Measurements from ENCODE around the gene SYF2. TPM values are rescaled to one million over a fixed set of nuclear protein-coding genes. Genes with fewer than 3 reads are reported as not detected.
"Not testable (repeated sequence)": the region's sequence is repeated elsewhere in the genome, so short reads cannot be mapped to it uniquely, and the experiment has no call there.

Gene SYF2
- polyA plus RNA-seq (ENCODE audit: insufficient read length), result 98.0 TPM
- long read RNA-seq, donor 1, transcript SYF2-201 (7 exons, 1,345 nt), result major isoform, 29 of 76 reads
- long read RNA-seq, donor 1, partial matches to known transcripts, result 45 of 76 reads
- long read RNA-seq, donor 1, other reads (novel, unspliced or antisense), result 0 of 76 reads
- long read RNA-seq, donor 2, transcript SYF2-201 (7 exons, 1,345 nt), result major isoform, 35 of 107 reads
- long read RNA-seq, donor 2, transcript SYF2-203 (2 exons, 438 nt), result minor isoform, 5 of 107 reads
- long read RNA-seq, donor 2, partial matches to known transcripts, result 67 of 107 reads
- long read RNA-seq, donor 2, other reads (novel, unspliced or antisense), result 0 of 107 reads
- long read RNA-seq, donor 3, transcript SYF2-201 (7 exons, 1,345 nt), result major isoform, 42 of 90 reads
- long read RNA-seq, donor 3, partial matches to known transcripts, result 44 of 90 reads
- long read RNA-seq, donor 3, other reads (novel, unspliced or antisense), result 0 of 90 reads
- long read RNA-seq, donor 4, partial matches to known transcripts, result 6 of 8 reads
- long read RNA-seq, donor 4, other reads (novel, unspliced or antisense), result 0 of 8 reads
- long read RNA-seq, donor 5, transcript SYF2-201 (7 exons, 1,345 nt), result major isoform, 115 of 193 reads
- long read RNA-seq, donor 5, partial matches to known transcripts, result 70 of 193 reads
- long read RNA-seq, donor 5, other reads (novel, unspliced or antisense), result 0 of 193 reads
- long read RNA-seq, donor 6, transcript SYF2-201 (7 exons, 1,345 nt), result major isoform, 38 of 112 reads
- long read RNA-seq, donor 6, partial matches to known transcripts, result 69 of 112 reads
- long read RNA-seq, donor 6, other reads (novel, unspliced or antisense), result 0 of 112 reads
- long read RNA-seq, donor 7, transcript SYF2-201 (7 exons, 1,345 nt), result major isoform, 55 of 141 reads
- long read RNA-seq, donor 7, partial matches to known transcripts, result 81 of 141 reads
- long read RNA-seq, donor 7, other reads (novel, unspliced or antisense), result 0 of 141 reads
- long read RNA-seq, donor 8, transcript SYF2-201 (7 exons, 1,345 nt), result major isoform, 14 of 41 reads
- long read RNA-seq, donor 8, partial matches to known transcripts, result 24 of 41 reads
- long read RNA-seq, donor 8, other reads (novel, unspliced or antisense), result 0 of 41 reads

- DNase-seq, result peak; percentile 96
Measured at GRCh38 chr1:25232027-25232865, at the start of gene SYF2. Gene SYF2 (minus strand): TSS chr1:25232502. CDS start chr1:25232467, 35 bp downstream.

DNA sequence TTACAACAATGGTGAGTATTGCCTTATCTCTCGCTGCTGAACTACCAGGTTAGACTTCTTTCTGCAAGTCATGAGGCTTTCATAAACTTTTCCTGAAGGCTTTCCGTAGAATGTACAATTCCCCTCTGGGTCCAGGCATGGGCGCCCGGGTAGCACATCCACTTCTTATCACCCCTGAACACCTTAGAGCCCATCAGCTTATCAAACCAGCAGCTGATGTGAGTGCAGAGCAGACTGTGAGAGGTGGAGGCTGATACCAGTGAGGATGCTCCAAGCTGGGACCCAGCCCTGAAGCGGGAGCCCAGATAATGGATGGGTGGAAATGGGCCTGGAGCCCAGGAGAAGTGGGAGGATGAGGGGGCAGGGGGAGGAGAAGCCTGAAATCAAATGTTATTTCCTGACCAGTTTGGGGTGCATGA is 47.4 kb upstream of the SYF2 start:
- not testable (repeated sequence) for DNase-seq

- not testable (repeated sequence) for DNase-seq
Measured at GRCh38 chr1:25278790-25279189, 46.5 kb upstream of the SYF2 start.

GRCh38 chr1:25278358-25278757 is 46.1 kb upstream of the SYF2 start:
- DNase-seq, result not testable (repeated sequence)

- DNase-seq, result not testable (repeated sequence)
Measured at GRCh38 chr1:25277295-25277694, 45.0 kb upstream of the SYF2 start.

- DNase-seq, result not testable (repeated sequence)
Measured at GRCh38 chr1:25275648-25276047, 43.3 kb upstream of the SYF2 start.

GRCh38 chr1:25272238-25272637 is 39.9 kb upstream of the SYF2 start, which contains the start of gene RHD:
Gene RHD (plus strand): TSS chr1:25272509. CDS start chr1:25272548, 39 bp downstream.
- not testable (repeated sequence) for DNase-seq

GRCh38 chr1:25268143-25268760 is 36.0 kb upstream of the SYF2 start:
- not testable (repeated sequence) for DNase-seq

DNA sequence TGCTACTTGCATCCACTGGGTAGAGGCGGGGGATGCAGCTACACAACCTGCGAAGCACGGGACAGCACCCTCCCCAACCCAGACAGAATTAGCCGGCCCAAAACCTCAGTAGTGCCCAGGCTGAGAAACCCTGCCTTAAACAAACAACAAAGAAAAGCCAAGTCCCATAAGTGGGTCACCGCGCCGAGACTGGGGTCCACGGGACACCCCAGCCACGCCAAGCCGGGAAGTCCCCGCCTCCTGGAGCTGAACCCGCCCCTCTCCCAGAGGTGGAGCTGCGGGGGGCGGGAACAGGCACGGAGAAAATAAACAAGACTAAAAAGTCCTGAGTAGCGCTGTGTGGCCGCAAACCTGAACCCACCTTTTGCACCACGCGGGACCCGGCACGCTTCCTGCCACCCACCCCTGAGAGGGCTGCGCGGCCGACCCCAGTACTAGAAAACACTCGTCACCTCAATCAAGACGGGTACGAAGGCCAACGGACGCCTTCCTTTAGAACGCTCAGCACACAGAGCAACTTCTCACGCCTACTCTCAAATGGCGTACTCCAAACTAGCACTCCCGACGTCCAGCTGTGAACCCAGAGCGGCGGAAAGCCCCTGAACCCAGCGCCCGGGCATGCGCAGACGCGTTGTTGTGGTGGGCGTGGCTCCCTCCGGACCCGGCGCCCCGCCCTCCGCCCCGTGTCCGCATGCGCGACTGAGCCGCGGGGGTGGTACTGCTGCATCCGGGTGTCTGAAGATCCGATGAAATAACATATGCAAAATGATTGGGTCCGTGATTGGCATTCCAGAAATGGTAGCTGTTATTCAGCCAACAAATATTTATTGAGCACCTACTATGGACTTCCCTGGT is 35.2 kb upstream of the SYF2 start:
- DNase-seq, result not testable (repeated sequence)

DNA sequence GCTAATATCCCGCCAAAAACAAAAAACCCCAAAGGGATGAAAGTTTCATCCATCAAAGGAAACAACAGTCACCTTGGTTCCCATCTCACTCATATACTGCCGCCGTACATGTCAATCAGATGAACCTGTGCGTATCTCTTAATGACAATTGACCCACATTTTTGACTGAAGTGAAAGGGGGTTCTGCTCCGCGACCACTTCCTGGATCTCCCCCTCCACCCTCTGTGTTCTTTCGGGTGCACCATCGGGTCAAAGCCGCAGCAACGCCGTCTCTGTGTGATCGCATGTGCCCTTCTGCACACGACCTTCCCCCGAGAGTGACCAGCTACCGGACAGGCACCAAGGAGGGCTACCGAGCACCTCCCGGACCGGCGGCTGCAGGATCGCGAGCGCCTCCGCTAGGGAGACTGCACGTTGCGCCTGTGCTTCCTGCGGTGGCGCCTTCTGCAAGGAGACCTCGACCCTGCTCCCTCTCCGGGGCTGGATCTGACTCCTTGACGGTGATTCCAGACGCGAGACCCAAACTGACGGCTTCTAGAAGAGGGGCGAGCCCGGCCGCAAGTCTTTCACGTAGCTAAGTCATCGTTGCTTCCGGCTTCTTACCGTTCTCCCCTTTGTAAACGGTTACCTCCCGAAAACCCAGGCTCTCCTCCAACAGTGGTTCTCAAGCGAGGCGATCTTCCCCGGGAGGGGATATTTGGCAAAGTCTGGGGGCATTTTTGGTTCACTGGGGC is 34.4 kb upstream of the SYF2 start:
- not testable (repeated sequence) for DNase-seq

DNA sequence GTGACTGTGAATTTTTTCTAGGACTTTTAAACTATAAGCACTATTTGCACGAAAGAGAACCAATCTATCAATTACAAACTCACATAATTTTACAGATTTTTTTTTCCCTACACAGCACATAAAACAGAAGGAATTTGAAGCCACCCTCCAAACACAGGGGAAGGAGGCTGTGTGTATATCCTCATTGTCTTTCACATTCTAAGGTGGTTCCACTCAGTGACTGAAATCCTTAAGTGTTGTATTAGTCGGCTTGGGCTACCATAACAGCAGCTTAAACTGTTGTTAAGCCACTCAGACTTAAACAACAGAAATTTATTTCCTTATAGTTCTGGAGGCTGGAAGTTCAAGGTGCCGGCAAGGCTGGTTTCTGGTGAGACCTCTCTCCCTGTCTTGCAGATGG is 28.0 kb upstream of the SYF2 start:
- not testable (repeated sequence) for DNase-seq

- not testable (repeated sequence) for DNase-seq
Measured at GRCh38 chr1:25259813-25260212, 27.5 kb upstream of the SYF2 start.

DNA sequence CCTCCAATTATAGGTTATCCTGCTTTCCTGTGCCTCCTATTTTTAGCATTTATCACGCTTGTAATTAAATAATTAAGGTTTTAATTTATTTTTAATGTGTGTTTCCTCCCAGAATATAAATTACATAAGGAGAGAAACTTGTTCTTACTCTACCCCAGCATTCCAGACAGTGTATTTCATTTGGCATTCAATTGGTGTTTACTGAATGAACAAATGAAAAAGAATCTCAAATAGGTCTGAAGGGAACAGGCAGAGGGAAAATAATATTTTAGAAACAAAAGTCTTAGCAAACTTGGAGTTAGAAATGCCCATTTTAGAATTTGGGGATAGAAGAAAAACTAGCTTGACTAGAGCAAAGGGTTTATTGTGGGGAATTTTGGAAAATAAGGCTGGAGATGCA is 24.9 kb upstream of the SYF2 start:
- no peak for DNase-seq

GRCh38 chr1:25256578-25256965 is 24.3 kb upstream of the SYF2 start:
- DNase-seq, result no peak

GRCh38 chr1:25255706-25256577 is 23.6 kb upstream of the SYF2 start:
- DNase-seq, result no peak

GRCh38 chr1:25253911-25254310 is 21.6 kb upstream of the SYF2 start:
- no peak for DNase-seq

- DNase-seq, result no peak
Measured at GRCh38 chr1:25247829-25248754, 15.8 kb upstream of the SYF2 start.
